HFF-Myc (cell line): ENCODE data around the gene FOXA1.

ENCODE experiments used
- DNase-seq: peaks from one replicate; pipeline ENCODE4 v3.0.0-alpha.2; 2011; ENCODE audit warnings: low read depth; ENCODE audit errors: extremely low read depth
- H3K4me3 ChIP-seq: replicated peaks from 2 replicates; pipeline ENCODE4 v1.5.1; 2011; ENCODE audit warnings: low read depth, mild to moderate bottlenecking, control low read depth, low read length
- CTCF ChIP-seq: IDR thresholded peaks from 2 replicates; pipeline ENCODE4 v1.5.1; 2012; ENCODE audit warnings: mild to moderate bottlenecking, low read depth, low read length, control low read depth; ENCODE audit errors: missing control alignments

Gene FOXA1

GRCh38 chr14:37603688-37604251, 8.7 kb upstream of the FOXA1 start:
- no peak for TF ChIP-seq CTCF
- H3K4me3 ChIP-seq = no peak overlapping the region
- no peak for DNase-seq

GRCh38 chr14:37602605-37603453, 7.8 kb upstream of the FOXA1 start:
- no peak for TF ChIP-seq CTCF
- no peak overlapping the region for H3K4me3 ChIP-seq
- DNase-seq = no peak

- TF ChIP-seq CTCF = no peak
- no peak overlapping the region for H3K4me3 ChIP-seq
- DNase-seq = no peak
Measured at GRCh38 chr14:37601865-37602264, 6.8 kb upstream of the FOXA1 start.

- no peak for TF ChIP-seq CTCF
- no peak for DNase-seq
- no peak overlapping the region for H3K4me3 ChIP-seq
Measured at GRCh38 chr14:37600880-37601741, 6.1 kb upstream of the FOXA1 start.

- H3K4me3 ChIP-seq = no peak overlapping the region
- DNase-seq = no peak
- TF ChIP-seq CTCF = no peak
Measured at GRCh38 chr14:37599507-37600368, 4.7 kb upstream of the FOXA1 start.

- no peak for TF ChIP-seq CTCF
- 0 out of 2 replicates have a peak overlapping the region, but pooled peaks have one; percentile 16 for H3K4me3 ChIP-seq
- DNase-seq = no peak
Measured at GRCh38 chr14:37598747-37599506, 3.9 kb upstream of the FOXA1 start.
